Common myeloid progenitor, CD34-positive (primary cell): ENCODE measurements around the gene NPAS2.

ENCODE experiments used
- CTCF ChIA-PET: fragments of 350-600 bp; sonication (Branson Sonifier 250); formaldehyde crosslinking; loops from one replicate; lab custom pipeline; 2021; ENCODE audit warnings: antibody characterized with exemption; lab: Charles Lee
- POLR2A ChIA-PET: fragments of 350-600 bp; sonication (Branson Sonifier 250); formaldehyde crosslinking; loops from one replicate; lab custom pipeline; 2021; ENCODE audit warnings: antibody characterized with exemption; lab: Charles Lee
- DNase-seq, 3 donors: peaks; one replicate each; pipeline versions ENCODE4 v3.0.0 to v3.0.0-alpha.2; 2013
- H3K27ac ChIP-seq, 2 experiments: 1 replicate in 1 of 2; 2 replicates in 1 of 2; pipeline ENCODE4 v1.7.0; 2013; ENCODE audit warnings: inconsistent platforms in 2 of 2, low read length in 2 of 2, mild to moderate bottlenecking in 2 of 2, low read depth in 1 of 2, moderate library complexity in 1 of 2; ENCODE audit not compliant: severe bottlenecking in 2 of 2, insufficient read depth in 1 of 2, poor library complexity in 1 of 2
- H3K27me3 ChIP-seq, 5 experiments: replicated peaks in 2 of 5; 1 replicate in 3 of 5; 2 replicates in 2 of 5; pipeline versions ENCODE4 v1.6.1 to v1.7.0; 2013; ENCODE audit warnings: low read length in 4 of 5, mild to moderate bottlenecking in 2 of 5, moderate library complexity in 2 of 5, inconsistent platforms in 1 of 5; ENCODE audit not compliant: insufficient read depth in 5 of 5, control insufficient read depth in 4 of 5
- H3K36me3 ChIP-seq, 4 experiments: 1 replicate in 2 of 4; 2 replicates in 2 of 4; pipeline versions ENCODE4 v1.6.1 to v1.7.0; 2013; ENCODE audit warnings: low read length in 3 of 4, control low read depth in 1 of 4, mild to moderate bottlenecking in 1 of 4; ENCODE audit not compliant: control insufficient read depth in 4 of 4, insufficient read depth in 4 of 4
- H3K4me1 ChIP-seq, 4 experiments: 1 replicate in 3 of 4; 2 replicates in 1 of 4; pipeline versions ENCODE4 v1.6.1 to v1.7.1; 2013; ENCODE audit warnings: low read length in 3 of 4, mild to moderate bottlenecking in 3 of 4, control low read depth in 1 of 4, inconsistent platforms in 1 of 4, moderate library complexity in 1 of 4; ENCODE audit not compliant: control insufficient read depth in 4 of 4, insufficient read depth in 4 of 4; ENCODE audit errors: control extremely low read depth in 1 of 4
- H3K4me3 ChIP-seq, 7 experiments: 1 replicate in 4 of 7; 2 replicates in 3 of 7; pipeline versions ENCODE4 v1.5.1 to v1.7.0; 2013; ENCODE audit warnings: mild to moderate bottlenecking in 7 of 7, low read length in 6 of 7, moderate library complexity in 6 of 7, inconsistent platforms in 2 of 7, low read depth in 2 of 7, control low read depth in 1 of 7; ENCODE audit not compliant: insufficient read depth in 4 of 7, control insufficient read depth in 1 of 7; ENCODE audit errors: extremely low read depth in 1 of 7
- H3K9me3 ChIP-seq, 5 experiments: 1 replicate in 4 of 5; 2 replicates in 1 of 5; pipeline versions ENCODE4 v1.6.1 to v1.7.1; 2013; ENCODE audit warnings: low read length in 4 of 5, mild to moderate bottlenecking in 2 of 5, inconsistent platforms in 1 of 5, low read depth in 1 of 5, moderate library complexity in 1 of 5; ENCODE audit not compliant: control insufficient read depth in 4 of 5, insufficient read depth in 2 of 5; ENCODE audit errors: control extremely low read depth in 1 of 5
- WGBS: methylation state at CpG from one replicate; pipeline ENCODE4 v1.1.5; 2013; ENCODE audit not compliant: insufficient coverage; 5-methylcytosine and 5-hydroxymethylcytosine counted together

Gene NPAS2

GRCh38 chr2:101018934-101019333 lies 199.0 kb downstream of the NPAS2 start:
- no peaks in the 10 kb centered on the region for H3K27me3 ChIP-seq
- WGBS = 88% methylated on average over 7 of the region's 8 CpGs
- no peak overlapping the region for H3K4me3 ChIP-seq
- POLR2A ChIA-PET = no interaction called here
- peaks cover 11 to 45% (median 24%) of the 10 kb centered on the region in 4 experiments for H3K36me3 ChIP-seq
- H3K9me3 ChIP-seq = peaks cover 0 to 1% (median 0%) of the 10 kb centered on the region in 5 experiments
- DNase-seq = no peak
- H3K4me1 ChIP-seq = no peaks in the 10 kb centered on the region
- CTCF ChIA-PET = interaction anchor here (1.1 to 1.5 kb wide), 2 partner anchors 18 to 184 kb away, joined by 4 to 7 read pairs; no protein-coding TSS in a partner anchor
- no peak overlapping the region for H3K27ac ChIP-seq

GRCh38 chr2:101022221-101022620 lies 202.3 kb downstream of the NPAS2 start:
- POLR2A ChIA-PET = no interaction called here
- Histone ChIP-seq H3K27me3 (no peaks in the 10 kb centered on the region), H3K36me3 (peaks cover 5 to 33% (median 20%) of the 10 kb centered on the region in 4 experiments), H3K9me3 (no peaks in the 10 kb centered on the region), H3K4me3 (no peak overlapping the region), H3K4me1 (no peaks in the 10 kb centered on the region), H3K27ac (no peak overlapping the region)
- CTCF ChIA-PET = interaction anchor here (1.2 kb wide), 1 partner anchor 10 kb away, joined by 3 read pairs; no protein-coding TSS in a partner anchor
- DNase-seq = no peak
- 99% methylated on average over 15 of the region's 16 CpGs for WGBS

GRCh38 chr2:101023327-101024107 lies 203.6 kb downstream of the NPAS2 start:
- H3K4me1 ChIP-seq = no peaks in the 10 kb centered on the region
- H3K27ac ChIP-seq = no peak overlapping the region
- peaks cover 2 to 31% (median 16%) of the 10 kb centered on the region in 4 experiments for H3K36me3 ChIP-seq
- no peak for DNase-seq
- H3K27me3 ChIP-seq = no peaks in the 10 kb centered on the region
- ChIA-PET CTCF (interaction anchor here (1.2 kb wide), 1 partner anchor 11 kb away, joined by 3 read pairs; no protein-coding TSS in a partner anchor), POLR2A (no interaction called here)
- no peak overlapping the region for H3K4me3 ChIP-seq
- 93% methylated on average over 3 of the region's 6 CpGs for WGBS
- H3K9me3 ChIP-seq = no peaks in the 10 kb centered on the region

GRCh38 chr2:101025561-101025960 lies 205.6 kb downstream of the NPAS2 start:
- H3K36me3 ChIP-seq = peaks cover 0 to 21% (median 6%) of the 10 kb centered on the region in 4 experiments
- ChIA-PET POLR2A (no interaction called here), CTCF (interaction anchor here (1.2 to 2.1 kb wide), 2 partner anchors 21 to 127 kb away, joined by 3 to 7 read pairs; no protein-coding TSS in a partner anchor)
- WGBS = 93% methylated on average over 3 of the region's 6 CpGs
- H3K4me1 ChIP-seq = no peaks in the 10 kb centered on the region
- H3K9me3 ChIP-seq = no peaks in the 10 kb centered on the region
- H3K27me3 ChIP-seq = no peaks in the 10 kb centered on the region
- H3K4me3 ChIP-seq = no peak overlapping the region
- DNase-seq = no peak
- no peak overlapping the region for H3K27ac ChIP-seq

- no peak for DNase-seq
- ChIA-PET POLR2A (no interaction called here), CTCF (interaction anchor here (1.1 to 2.1 kb wide), 4 partner anchors 10 to 198 kb away, joined by 3 to 14 read pairs (median 5); no protein-coding TSS in a partner anchor)
- H3K4me1 ChIP-seq = no peaks in the 10 kb centered on the region
- H3K9me3 ChIP-seq = no peaks in the 10 kb centered on the region
- H3K27ac ChIP-seq = no peak overlapping the region
- H3K27me3 ChIP-seq = no peaks in the 10 kb centered on the region
- H3K4me3 ChIP-seq = no peak overlapping the region
- H3K36me3 ChIP-seq = peaks cover 0 to 15% (median 2%) of the 10 kb centered on the region in 4 experiments
- 51% methylated on average over 2 of the region's 9 CpGs for WGBS
Observed at GRCh38 chr2:101026253-101026701, 206.3 kb downstream of the NPAS2 start.

- no peak for DNase-seq
- Histone ChIP-seq H3K27me3 (no peaks in the 10 kb centered on the region), H3K36me3 (peaks cover 0 to 8% (median under 1%) of the 10 kb centered on the region in 4 experiments), H3K4me1 (no peaks in the 10 kb centered on the region), H3K9me3 (no peaks in the 10 kb centered on the region), H3K4me3 (no peak overlapping the region), H3K27ac (no peak overlapping the region)
- CTCF ChIA-PET = interaction anchor here (0.8 to 2.0 kb wide), 6 partner anchors 9 to 197 kb away, joined by 3 to 14 read pairs (median 3); no protein-coding TSS in a partner anchor
- POLR2A ChIA-PET = no interaction called here
- 94% methylated on average over 9 of the region's 15 CpGs for WGBS
Observed at GRCh38 chr2:101026923-101027469, 207.1 kb downstream of the NPAS2 start.
